ENCODE results near the gene SUGCT. TPM values are rescaled to one million over a fixed set of nuclear protein-coding genes. Genes with fewer than 3 reads are reported as not detected.

Gene SUGCT
- total RNA-seq, 6 donors from 2014 or later = 1.4 to 3.1 (median 1.7) TPM; not detected in 1

DNA sequence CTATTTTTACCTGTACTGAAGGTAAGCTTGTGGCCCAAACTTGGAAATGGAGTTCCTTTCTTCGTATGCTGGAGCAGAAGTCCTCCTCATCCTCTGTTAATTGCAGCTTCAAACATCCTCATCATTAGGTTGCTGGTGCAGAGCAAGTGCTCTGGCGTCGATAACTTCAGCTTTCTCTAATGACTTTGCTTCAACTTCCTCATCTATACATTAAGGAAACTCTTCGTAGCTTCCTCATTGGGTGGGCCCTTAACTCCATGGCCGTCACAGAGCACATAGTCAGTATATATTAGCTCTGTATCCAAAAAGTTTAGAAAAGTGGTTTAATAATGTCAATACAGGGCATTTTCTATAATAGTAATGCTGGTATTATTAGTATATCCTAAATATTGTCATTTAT, 447.7 kb downstream of the SUGCT start:
- ATAC-seq (ENCODE audit: low FRiP score in 2 of 2) = no peak
- 57 to 84% methylated on average over 5 of the region's 5 CpGs for WGBS, 2 donors
- H3K4me1 ChIP-seq = no peaks in the 10 kb centered on the region
- H3K4me3 ChIP-seq = no peak overlapping the region
- no peaks in the 10 kb centered on the region for H3K27me3 ChIP-seq
- H3K9me3 ChIP-seq = no peaks in the 10 kb centered on the region
- DNase-seq = no peak
- H3K27ac ChIP-seq = no peak overlapping the region
- TF ChIP-seq POLR2AphosphoS5 (IDR thresholded peaks at IDR 0.05) = no peak
- TF ChIP-seq, protein P1, sequence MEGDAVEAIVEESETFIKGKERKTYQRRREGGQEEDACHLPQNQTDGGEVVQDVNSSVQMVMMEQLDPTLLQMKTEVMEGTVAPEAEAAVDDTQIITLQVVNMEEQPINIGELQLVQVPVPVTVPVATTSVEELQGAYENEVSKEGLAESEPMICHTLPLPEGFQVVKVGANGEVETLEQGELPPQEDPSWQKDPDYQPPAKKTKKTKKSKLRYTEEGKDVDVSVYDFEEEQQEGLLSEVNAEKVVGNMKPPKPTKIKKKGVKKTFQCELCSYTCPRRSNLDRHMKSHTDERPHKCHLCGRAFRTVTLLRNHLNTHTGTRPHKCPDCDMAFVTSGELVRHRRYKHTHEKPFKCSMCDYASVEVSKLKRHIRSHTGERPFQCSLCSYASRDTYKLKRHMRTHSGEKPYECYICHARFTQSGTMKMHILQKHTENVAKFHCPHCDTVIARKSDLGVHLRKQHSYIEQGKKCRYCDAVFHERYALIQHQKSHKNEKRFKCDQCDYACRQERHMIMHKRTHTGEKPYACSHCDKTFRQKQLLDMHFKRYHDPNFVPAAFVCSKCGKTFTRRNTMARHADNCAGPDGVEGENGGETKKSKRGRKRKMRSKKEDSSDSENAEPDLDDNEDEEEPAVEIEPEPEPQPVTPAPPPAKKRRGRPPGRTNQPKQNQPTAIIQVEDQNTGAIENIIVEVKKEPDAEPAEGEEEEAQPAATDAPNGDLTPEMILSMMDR (IDR thresholded peaks at IDR 0.05) = no peak
- TF ChIP-seq POLR2A (IDR thresholded peaks at IDR 0.05) = no peak
- no peaks in the 10 kb centered on the region for H3K36me3 ChIP-seq

DNA sequence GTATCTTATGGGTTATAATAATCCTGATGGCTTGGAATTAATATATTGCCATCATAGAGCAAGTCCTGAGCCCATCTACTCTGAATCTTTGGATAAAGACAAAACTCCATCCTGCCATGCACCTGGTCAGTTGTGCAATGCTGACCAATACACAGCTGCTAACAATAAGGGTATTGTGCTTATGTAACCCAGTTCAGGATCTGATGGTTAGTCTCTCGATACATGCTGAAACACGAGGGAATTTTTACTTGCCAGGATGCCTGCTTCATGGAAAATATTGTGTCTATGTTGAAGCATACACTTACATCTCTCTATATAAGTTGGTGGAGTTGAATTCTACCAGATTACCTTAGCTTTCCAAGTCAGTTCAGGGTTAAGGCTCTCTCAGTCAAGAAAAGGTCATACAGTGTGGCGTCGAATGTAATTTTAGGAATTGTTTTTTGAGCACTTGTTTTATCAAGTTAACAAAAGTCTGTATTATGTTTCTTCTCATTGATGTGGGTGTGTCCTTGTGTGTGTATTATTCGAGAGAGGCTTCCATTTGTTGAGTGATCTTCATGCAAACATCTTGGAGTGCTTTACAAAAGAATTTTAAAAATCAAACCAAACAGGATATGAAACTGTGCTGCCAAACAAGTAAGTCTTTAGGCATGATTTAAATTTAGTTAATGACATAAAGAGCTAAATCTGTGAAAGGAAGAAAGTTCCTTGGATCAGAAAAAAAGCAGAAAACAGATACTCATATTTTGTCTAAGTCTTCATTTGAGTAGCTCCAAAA, 449.1 kb downstream of the SUGCT start:
- Histone ChIP-seq H3K27ac (no peak overlapping the region), H3K36me3 (no peaks in the 10 kb centered on the region), H3K27me3 (no peaks in the 10 kb centered on the region), H3K4me1 (no peaks in the 10 kb centered on the region), H3K9me3 (no peaks in the 10 kb centered on the region), H3K4me3 (no peak overlapping the region)
- TF ChIP-seq POLR2AphosphoS5 (IDR thresholded peaks at IDR 0.05) (no peak), POLR2A (IDR thresholded peaks at IDR 0.05) (no peak), EP300 (IDR thresholded peaks at IDR 0.05) (no peak)
- TF ChIP-seq, protein P1 (IDR thresholded peaks at IDR 0.05) = no peak
- ATAC-seq (ENCODE audit: low FRiP score in 2 of 2) (no peak), DNase-seq (no peak)
- 53% methylated on average over 5 of the region's 5 CpGs for WGBS, 2 donors

DNA sequence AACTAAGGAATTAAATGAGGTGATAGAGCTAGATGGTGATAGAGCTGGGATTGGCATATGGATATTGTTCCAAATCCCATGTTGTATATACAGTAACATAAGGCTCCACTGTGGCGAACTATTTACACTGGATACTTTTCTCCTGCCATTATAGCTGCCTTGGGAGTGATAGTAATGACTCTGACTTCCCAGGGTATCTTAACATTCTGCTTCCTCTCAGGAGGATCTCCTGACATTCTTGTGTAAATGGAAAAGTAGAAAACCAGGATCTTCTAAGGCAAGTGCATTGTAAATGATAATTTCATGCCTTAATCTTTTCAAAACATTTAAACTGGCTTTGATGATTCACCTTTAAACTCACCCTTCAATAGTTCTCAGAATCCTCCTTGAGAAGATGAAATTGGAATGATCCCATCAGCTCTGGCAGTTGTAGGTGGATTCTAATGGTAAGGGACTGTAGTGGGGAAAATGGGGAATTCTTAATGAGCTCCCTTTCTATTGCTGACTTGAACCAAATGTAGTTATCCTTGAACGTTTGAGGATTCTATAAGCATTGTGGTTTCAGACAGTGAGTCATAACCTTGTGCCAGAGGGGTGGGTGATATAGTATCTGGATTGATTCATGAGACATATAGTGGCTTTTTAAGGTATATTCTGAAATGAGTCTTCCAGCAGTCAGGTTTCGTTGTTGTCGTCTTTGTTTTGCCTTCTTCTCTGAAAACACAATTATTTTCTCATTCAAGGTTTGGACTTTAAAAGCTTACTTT, 450.0 kb downstream of the SUGCT start:
- Histone ChIP-seq H3K9me3 (no peaks in the 10 kb centered on the region), H3K4me1 (no peaks in the 10 kb centered on the region), H3K27ac (no peak overlapping the region), H3K4me3 (no peak overlapping the region), H3K27me3 (no peaks in the 10 kb centered on the region), H3K36me3 (no peaks in the 10 kb centered on the region)
- 71 to 79% methylated on average over 4 of the region's 4 CpGs for WGBS, 2 donors
- ATAC-seq (ENCODE audit: low FRiP score in 2 of 2) (no peak), DNase-seq (no peak)
- TF ChIP-seq, protein P1 (IDR thresholded peaks at IDR 0.05) = no peak
- TF ChIP-seq EP300 (IDR thresholded peaks at IDR 0.05) = no peak
- no peak for TF ChIP-seq POLR2AphosphoS5 (IDR thresholded peaks at IDR 0.05)
- TF ChIP-seq POLR2A (IDR thresholded peaks at IDR 0.05) = no peak

DNA sequence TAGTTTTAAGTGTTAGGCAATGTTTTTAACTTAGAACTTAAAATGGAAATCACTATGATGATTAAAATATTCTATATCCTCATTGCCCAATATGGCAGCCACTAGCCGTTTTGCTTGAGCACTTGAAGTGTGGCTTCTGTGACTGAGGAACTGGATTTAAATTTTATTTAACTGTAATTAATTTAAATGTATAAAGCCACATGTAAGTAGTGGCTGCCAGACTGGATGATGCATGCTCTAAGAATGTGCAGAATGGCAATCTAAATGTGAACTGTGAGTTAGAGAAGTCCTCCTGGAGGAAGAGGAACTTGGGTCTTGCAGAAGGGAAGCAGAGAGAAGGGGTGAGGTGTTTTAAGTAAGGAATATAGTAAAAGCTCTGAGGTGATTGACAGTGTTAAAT, 451.4 kb downstream of the SUGCT start:
- no peaks in the 10 kb centered on the region for H3K9me3 ChIP-seq
- DNase-seq (no peak), ATAC-seq (ENCODE audit: low FRiP score in 2 of 2) (no peak)
- H3K27me3 ChIP-seq = no peaks in the 10 kb centered on the region
- no peaks in the 10 kb centered on the region for H3K36me3 ChIP-seq
- H3K4me1 ChIP-seq = no peaks in the 10 kb centered on the region
- TF ChIP-seq POLR2A (IDR thresholded peaks at IDR 0.05) = no peak
- TF ChIP-seq, protein P1 (IDR thresholded peaks at IDR 0.05) = no peak
- TF ChIP-seq POLR2AphosphoS5 (IDR thresholded peaks at IDR 0.05) = no peak
- TF ChIP-seq EP300 (IDR thresholded peaks at IDR 0.05) = no peak
- H3K27ac ChIP-seq = no peak overlapping the region
- 72 to 79% methylated on average over 1 of the region's 1 CpG for WGBS, 2 donors
- no peak overlapping the region for H3K4me3 ChIP-seq
